CD14-positive monocyte (primary cell): Measurements from ENCODE around the gene VOPP1. TPM values are rescaled to one million over a fixed set of nuclear protein-coding genes. Genes with fewer than 3 reads are reported as not detected.

Source experiments
- DNase-seq, 3 donors: peaks; one replicate each; pipeline ENCODE4 v3.0.0-alpha.2; 2011 to 2022
- H2AFZ ChIP-seq: 2 replicates; pipeline ENCODE4 v1.6.0; 2012; ENCODE audit warnings: mild to moderate bottlenecking, low read depth, low read length, inconsistent platforms; ENCODE audit not compliant: insufficient read depth, poor library complexity, severe bottlenecking
- H3K27ac ChIP-seq, 2 donors: 1 replicate in 1 of 2; 2 replicates in 1 of 2; pipeline ENCODE4 v1.5.1; 2012 to 2013; ENCODE audit warnings: low read length in 2 of 2, control low read depth in 1 of 2, inconsistent platforms in 1 of 2, low read depth in 1 of 2, mild to moderate bottlenecking in 1 of 2
- H3K27me3 ChIP-seq, 2 donors: one replicate each; pipeline versions ENCODE4 v1.6.0 to v1.6.1; 2011 to 2013; ENCODE audit warnings: low read length in 2 of 2; ENCODE audit not compliant: control insufficient read depth in 2 of 2, insufficient read depth in 2 of 2
- H3K36me3 ChIP-seq, 2 donors: replicated peaks in 1 of 2; 1 replicate in 1 of 2; 2 replicates in 1 of 2; pipeline versions ENCODE4 v1.5.1 to v1.6.1; 2012 to 2013; ENCODE audit warnings: low read length in 2 of 2, control low read depth in 1 of 2, inconsistent platforms in 1 of 2, mild to moderate bottlenecking in 1 of 2; ENCODE audit not compliant: insufficient read depth in 2 of 2, control insufficient read depth in 1 of 2
- H3K4me1 ChIP-seq, 2 donors: 1 replicate in 1 of 2; 2 replicates in 1 of 2; pipeline versions ENCODE4 v1.5.1 to v1.6.1; 2012 to 2013; ENCODE audit warnings: low read length in 2 of 2, control low read depth in 1 of 2, inconsistent platforms in 1 of 2, mild to moderate bottlenecking in 1 of 2, moderate library complexity in 1 of 2; ENCODE audit not compliant: insufficient read depth in 2 of 2, control insufficient read depth in 1 of 2
- H3K4me2 ChIP-seq: replicated peaks from 2 replicates; pipeline ENCODE3; 2012; ENCODE audit warnings: low read length, moderate library complexity, mild to moderate bottlenecking; ENCODE audit not compliant: poor library complexity, severe bottlenecking; ENCODE audit errors: extremely low read depth
- H3K4me3 ChIP-seq, 3 experiments: fragments of 200-600 bp in 1 of 3; sonication (generic) in 1 of 3; replicated peaks in 1 of 3; 1 replicate in 2 of 3; 2 replicates in 1 of 3; pipeline ENCODE4 v1.5.1; 2011 to 2013; ENCODE audit warnings: low read length in 3 of 3, mild to moderate bottlenecking in 3 of 3, control low read depth in 2 of 3, low read depth in 2 of 3, inconsistent platforms in 1 of 3, moderate library complexity in 1 of 3
- H3K79me2 ChIP-seq: 2 replicates; pipeline ENCODE4 v1.6.0; 2012; ENCODE audit warnings: mild to moderate bottlenecking, control low read depth, inconsistent platforms, low read length, moderate library complexity; ENCODE audit not compliant: insufficient read depth
- H3K9ac ChIP-seq: 2 replicates; pipeline ENCODE4 v1.6.0; 2017; ENCODE audit warnings: low read length, mild to moderate bottlenecking; ENCODE audit not compliant: insufficient read depth, poor library complexity, severe bottlenecking
- H3K9me3 ChIP-seq, 2 donors: replicated peaks in 1 of 2; 1 replicate in 1 of 2; 2 replicates in 1 of 2; pipeline versions ENCODE4 v1.5.1 to v1.6.1; 2012 to 2013; ENCODE audit warnings: low read length in 2 of 2, control low read depth in 1 of 2; ENCODE audit not compliant: control insufficient read depth in 1 of 2, insufficient read depth in 1 of 2
- H4K20me1 ChIP-seq: 2 replicates; pipeline ENCODE4 v1.6.0; 2012; ENCODE audit warnings: mild to moderate bottlenecking, low read length, control low read depth, moderate library complexity; ENCODE audit not compliant: insufficient read depth
- H3K27ac Mint-ChIP-seq, 7 donors: one replicate each; pipeline ENCODE4 v1.8.0; 2020; ENCODE audit warnings: mild to moderate bottlenecking in 7 of 7, mixed read lengths in 7 of 7, moderate library complexity in 6 of 7, inconsistent platforms in 2 of 7
- H3K27me3 Mint-ChIP-seq, 3 donors: one replicate each; pipeline ENCODE4 v1.8.0; 2021 to 2022; ENCODE audit warnings: low read depth in 3 of 3, mild to moderate bottlenecking in 3 of 3, mixed read lengths in 3 of 3, moderate library complexity in 3 of 3, inconsistent platforms in 1 of 3
- H3K36me3 Mint-ChIP-seq, 2 donors: one replicate each; pipeline ENCODE4 v1.8.0; 2020; ENCODE audit warnings: mixed read lengths in 2 of 2, inconsistent platforms in 1 of 2, mild to moderate bottlenecking in 1 of 2
- H3K4me1 Mint-ChIP-seq: one replicate; pipeline ENCODE4 v1.8.0; 2020; ENCODE audit warnings: mild to moderate bottlenecking, mixed read lengths
- H3K4me3 Mint-ChIP-seq, 2 donors: one replicate each; pipeline ENCODE4 v1.8.0; 2020; ENCODE audit warnings: mild to moderate bottlenecking in 2 of 2, mixed read lengths in 2 of 2, moderate library complexity in 1 of 2
- H3K9me3 Mint-ChIP-seq, 7 donors: one replicate each; pipeline ENCODE4 v1.8.0; 2020 to 2022; ENCODE audit warnings: mixed read lengths in 7 of 7, mild to moderate bottlenecking in 6 of 7, moderate library complexity in 6 of 7, inconsistent platforms in 2 of 7
- WGBS: methylation state at CpG from one replicate; pipeline ENCODE4 v1.1.5; 2013; ENCODE audit warnings: missing lambda C conversion rate; ENCODE audit not compliant: insufficient coverage; 5-methylcytosine and 5-hydroxymethylcytosine counted together
- intact Hi-C, 2 donors: fragments of 100-400 bp; cut with micrococcal nuclease; formaldehyde crosslinking; loops; one replicate each; pipeline versions ENCODE4 v1.15.0 to v1.15.1; 2023
- polyA plus RNA-seq, 3 donors: library from polyadenylated mRNA; depleted of rRNA in 1 of 3; unstranded in 2 of 3; stranded (reverse) in 1 of 3; fragments of 300-500 nt in 2 of 3; fragments of >200 nt in 1 of 3; fragmentation: Illumina TruSeq in 2 of 3; gene quantifications; 1 replicate in 2 of 3; 2 replicates in 1 of 3; pipeline ENCODE4 v1.2.3, GENCODE V29; 2012 to 2021
- TF ChIP-seq, protein P1 (sequence below): fragments of 200-600 bp; IDR thresholded peaks from one replicate; pipeline ENCODE4 v1.8.0; 2022; ENCODE audit warnings: antibody characterized with exemption, mild to moderate bottlenecking

VOPP1 gene
- polyA plus RNA-seq, 3 donors: 16.7 to 22.1 (median 18.0) TPM

DNA sequence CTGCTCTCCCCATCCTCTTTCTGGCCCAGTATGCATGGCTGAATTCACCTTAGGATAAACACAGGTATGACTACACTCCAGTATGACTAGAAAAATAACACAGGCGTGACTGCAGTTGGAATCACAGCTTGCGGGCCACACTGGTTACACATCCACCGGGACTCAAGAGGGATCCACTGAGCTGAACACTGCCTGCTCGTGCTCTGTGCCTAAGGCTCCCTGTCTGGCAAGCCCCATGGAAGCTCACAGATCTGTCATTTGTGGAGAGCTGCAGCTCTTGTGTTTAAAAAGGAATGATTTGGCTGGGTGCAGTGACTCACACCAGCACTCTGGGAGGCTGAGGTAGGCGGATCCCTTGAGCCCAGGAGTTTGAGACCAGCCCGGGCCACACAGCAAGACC is 26.8 kb downstream of the VOPP1 start:
- Mint-ChIP-seq H3K9me3 (no peaks in the 10 kb centered on the region), H3K4me3 (no peak overlapping the region), H3K36me3 (peaks cover 22 to 41% of the 10 kb centered on the region in 2 donors), H3K4me1 (peaks cover 26% of the 10 kb centered on the region), H3K27ac (peak overlapping the region in 2 of 7 donors; percentile 14 to 59), H3K27me3 (peaks cover 0 to 2% (median 0%) of the 10 kb centered on the region in 3 donors)
- Histone ChIP-seq H2AFZ (no peak overlapping the region), H3K27ac (no peak overlapping the region), H3K4me3 (no peak overlapping the region), H3K27me3 (no peaks in the 10 kb centered on the region), H3K79me2 (peaks cover 64% of the 10 kb centered on the region), H3K4me1 (peaks cover 7 to 9% of the 10 kb centered on the region in 2 donors), H4K20me1 (peaks cover 52% of the 10 kb centered on the region), H3K36me3 (peaks cover 2 to 6% of the 10 kb centered on the region in 2 donors), H3K9me3 (no peaks in the 10 kb centered on the region), H3K9ac (no peak overlapping the region), H3K4me2 (no peak overlapping the region)
- DNase-seq: peak in 1 of 3 donors; percentile 15
- intact Hi-C loops: no loop called here
- WGBS: 97% methylated on average over 4 of the region's 6 CpGs
- TF ChIP-seq, protein P1, sequence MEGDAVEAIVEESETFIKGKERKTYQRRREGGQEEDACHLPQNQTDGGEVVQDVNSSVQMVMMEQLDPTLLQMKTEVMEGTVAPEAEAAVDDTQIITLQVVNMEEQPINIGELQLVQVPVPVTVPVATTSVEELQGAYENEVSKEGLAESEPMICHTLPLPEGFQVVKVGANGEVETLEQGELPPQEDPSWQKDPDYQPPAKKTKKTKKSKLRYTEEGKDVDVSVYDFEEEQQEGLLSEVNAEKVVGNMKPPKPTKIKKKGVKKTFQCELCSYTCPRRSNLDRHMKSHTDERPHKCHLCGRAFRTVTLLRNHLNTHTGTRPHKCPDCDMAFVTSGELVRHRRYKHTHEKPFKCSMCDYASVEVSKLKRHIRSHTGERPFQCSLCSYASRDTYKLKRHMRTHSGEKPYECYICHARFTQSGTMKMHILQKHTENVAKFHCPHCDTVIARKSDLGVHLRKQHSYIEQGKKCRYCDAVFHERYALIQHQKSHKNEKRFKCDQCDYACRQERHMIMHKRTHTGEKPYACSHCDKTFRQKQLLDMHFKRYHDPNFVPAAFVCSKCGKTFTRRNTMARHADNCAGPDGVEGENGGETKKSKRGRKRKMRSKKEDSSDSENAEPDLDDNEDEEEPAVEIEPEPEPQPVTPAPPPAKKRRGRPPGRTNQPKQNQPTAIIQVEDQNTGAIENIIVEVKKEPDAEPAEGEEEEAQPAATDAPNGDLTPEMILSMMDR: no peak

DNA sequence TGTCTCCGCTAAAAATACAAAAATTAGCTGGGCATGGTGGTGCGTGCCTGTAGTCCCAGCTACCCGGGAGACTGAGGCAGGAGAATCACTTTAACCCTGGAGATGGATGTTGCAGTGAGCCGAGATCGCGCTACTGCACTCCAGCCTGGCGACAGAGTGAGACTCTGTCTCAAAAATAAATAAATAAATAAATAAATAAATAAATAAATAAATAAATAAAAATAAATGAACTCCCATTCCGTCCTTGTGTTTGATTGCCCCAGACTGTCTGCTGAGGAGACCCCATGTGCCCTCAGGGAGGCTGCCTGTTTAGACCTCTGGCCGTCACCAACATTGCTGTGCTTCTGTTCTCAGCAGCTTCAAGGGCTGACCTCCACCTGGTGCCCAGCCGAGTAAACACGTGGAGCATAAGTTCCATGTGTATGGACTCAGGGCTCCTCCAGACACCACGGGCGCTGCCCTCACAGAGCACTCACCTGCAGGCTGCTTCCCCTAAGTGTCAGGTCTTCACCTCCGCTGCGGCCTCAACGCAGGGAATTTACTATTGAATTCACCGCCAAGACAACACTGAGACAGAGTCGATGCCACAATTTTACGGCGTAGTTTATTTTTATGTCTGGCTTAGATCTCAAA is 32.0 kb downstream of the VOPP1 start:
- Histone ChIP-seq H3K9me3 (no peaks in the 10 kb centered on the region), H3K4me2 (no peak overlapping the region), H3K36me3 (peaks cover 0 to 6% of the 10 kb centered on the region in 2 donors), H3K27me3 (no peaks in the 10 kb centered on the region), H3K4me3 (no peak overlapping the region), H3K79me2 (peaks cover 45% of the 10 kb centered on the region), H3K9ac (no peak overlapping the region), H4K20me1 (peaks cover 24% of the 10 kb centered on the region), H3K4me1 (peaks cover 37 to 38% of the 10 kb centered on the region in 2 donors), H2AFZ (no peak overlapping the region), H3K27ac (no peak overlapping the region)
- peak overlapping the region in 2 of 7 donors; percentile 8 to 32 for H3K27ac Mint-ChIP-seq
- peaks cover 43% of the 10 kb centered on the region for H3K4me1 Mint-ChIP-seq
- H3K9me3 Mint-ChIP-seq: no peaks in the 10 kb centered on the region
- DNase-seq: no peak
- peaks cover 0 to 2% (median 0%) of the 10 kb centered on the region in 3 donors for H3K27me3 Mint-ChIP-seq
- H3K36me3 Mint-ChIP-seq: peaks cover 25 to 54% of the 10 kb centered on the region in 2 donors
- intact Hi-C loops: no loop called here
- WGBS: 98% methylated on average over 11 of the region's 20 CpGs
- TF ChIP-seq, protein P1: no peak
- no peak overlapping the region for H3K4me3 Mint-ChIP-seq
